ENCODE measurements around the gene NUP98.

The NUP98 gene

DNA sequence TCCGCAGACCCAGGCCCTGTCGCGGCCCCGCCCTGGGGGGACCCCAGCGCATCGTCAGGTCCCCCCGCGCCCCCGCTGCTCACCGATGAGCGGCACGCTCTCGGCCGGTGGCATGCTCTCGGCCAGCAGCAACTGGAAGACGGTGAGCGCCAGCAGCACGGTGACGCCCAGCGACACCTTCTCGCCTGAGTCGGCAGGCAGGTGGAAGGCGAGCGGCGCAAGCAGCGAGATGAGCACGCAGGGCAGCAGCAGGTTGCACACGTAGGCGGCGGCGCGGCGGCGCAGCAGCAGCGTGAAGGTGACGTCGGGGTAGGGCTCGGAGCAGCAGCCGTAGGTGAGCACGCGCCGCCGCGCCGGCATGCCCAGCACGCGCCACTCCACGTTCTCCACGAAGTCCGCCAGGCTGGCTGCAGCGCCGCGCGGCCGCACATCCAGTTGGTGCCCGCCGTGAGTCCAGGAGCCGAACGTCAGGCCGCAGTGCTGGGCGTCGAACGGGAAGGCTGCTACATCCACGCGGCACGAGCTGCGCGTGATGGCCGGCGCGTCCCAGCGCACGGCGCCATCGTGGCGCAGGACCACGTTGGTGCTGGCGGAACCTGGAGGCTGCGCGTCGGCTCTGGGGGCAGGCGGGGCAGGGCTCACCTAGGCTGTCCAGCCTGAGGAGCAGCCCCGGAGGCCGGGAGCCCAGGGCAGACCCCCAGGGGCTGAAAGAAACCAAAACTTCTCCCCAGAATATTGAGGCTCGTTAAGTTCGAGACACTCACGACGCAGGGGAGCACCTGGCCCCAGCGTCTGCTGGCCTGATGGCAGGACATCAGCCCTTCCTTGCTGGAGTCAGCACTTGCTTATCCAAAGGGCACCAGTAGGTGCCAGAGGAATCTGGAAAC, 130.0 kb downstream of the NUP98 start:
- TF ChIP-seq, protein P1, sequence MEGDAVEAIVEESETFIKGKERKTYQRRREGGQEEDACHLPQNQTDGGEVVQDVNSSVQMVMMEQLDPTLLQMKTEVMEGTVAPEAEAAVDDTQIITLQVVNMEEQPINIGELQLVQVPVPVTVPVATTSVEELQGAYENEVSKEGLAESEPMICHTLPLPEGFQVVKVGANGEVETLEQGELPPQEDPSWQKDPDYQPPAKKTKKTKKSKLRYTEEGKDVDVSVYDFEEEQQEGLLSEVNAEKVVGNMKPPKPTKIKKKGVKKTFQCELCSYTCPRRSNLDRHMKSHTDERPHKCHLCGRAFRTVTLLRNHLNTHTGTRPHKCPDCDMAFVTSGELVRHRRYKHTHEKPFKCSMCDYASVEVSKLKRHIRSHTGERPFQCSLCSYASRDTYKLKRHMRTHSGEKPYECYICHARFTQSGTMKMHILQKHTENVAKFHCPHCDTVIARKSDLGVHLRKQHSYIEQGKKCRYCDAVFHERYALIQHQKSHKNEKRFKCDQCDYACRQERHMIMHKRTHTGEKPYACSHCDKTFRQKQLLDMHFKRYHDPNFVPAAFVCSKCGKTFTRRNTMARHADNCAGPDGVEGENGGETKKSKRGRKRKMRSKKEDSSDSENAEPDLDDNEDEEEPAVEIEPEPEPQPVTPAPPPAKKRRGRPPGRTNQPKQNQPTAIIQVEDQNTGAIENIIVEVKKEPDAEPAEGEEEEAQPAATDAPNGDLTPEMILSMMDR (conservative IDR thresholded peaks at IDR 0.05) = no peak
- no peak overlapping the region for H3K27ac ChIP-seq

DNA sequence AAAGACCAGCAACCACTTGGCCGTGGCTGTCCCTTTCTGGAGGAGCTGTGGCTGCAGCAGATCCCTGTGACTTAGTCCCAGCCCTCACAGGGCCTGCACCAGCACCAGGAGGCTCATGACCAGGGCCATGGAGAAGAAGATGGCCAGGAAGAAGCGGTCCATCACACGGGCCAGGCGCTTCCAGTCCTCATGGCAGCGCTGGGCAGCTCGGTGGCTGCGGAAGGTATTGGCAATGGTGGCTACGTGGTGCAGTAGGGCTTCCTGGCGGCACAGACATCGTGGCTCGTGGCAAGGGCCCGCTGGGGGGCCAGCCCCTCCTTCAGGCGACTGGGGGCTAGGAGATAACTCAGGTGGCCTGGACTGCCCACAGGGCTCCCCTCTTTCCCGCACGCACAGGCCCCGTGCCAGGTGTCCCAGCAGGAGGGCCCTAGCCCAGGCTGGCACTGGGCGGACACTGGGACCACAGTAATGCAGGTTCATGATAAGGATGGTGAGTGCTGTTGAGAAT, 131.3 kb downstream of the NUP98 start:
- TF ChIP-seq, protein P1 (conservative IDR thresholded peaks at IDR 0.05) = no peak
- H3K27ac ChIP-seq = no peak overlapping the region

DNA sequence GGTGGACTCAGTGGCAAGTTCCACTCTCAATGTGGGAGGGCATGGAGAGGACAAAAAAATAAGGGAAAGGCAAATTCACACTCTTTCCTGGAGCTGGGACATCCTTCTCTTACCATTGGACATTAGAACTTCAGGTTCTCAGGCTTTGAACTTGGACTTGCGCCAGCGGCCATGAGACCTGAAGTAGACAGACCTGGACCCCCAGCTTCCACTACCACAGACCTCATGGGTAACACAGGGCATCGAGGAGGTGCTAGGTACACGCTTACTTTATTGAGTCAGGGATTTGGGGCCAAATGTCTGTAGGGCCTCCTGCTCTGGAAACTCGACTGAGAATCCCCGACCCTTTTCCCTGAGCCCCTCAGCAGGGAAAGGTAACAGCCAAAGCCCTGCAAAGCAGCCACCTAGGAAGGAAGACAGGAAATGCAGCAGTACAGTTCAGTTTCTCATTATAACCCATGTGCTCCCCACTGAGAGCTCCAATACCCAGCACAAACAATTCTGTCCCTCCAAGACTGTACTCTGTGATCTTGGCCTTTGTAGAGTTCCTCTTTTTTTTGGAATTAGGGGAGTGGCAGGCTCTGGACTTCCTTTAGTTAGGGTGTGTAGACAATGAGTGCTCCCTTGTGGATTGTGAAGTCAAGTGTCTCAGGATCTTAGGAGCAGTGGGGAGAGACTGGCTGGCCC, 131.9 kb downstream of the NUP98 start:
- TF ChIP-seq, protein P1 (conservative IDR thresholded peaks at IDR 0.05) = no peak
- H3K27ac ChIP-seq = no peak overlapping the region

DNA sequence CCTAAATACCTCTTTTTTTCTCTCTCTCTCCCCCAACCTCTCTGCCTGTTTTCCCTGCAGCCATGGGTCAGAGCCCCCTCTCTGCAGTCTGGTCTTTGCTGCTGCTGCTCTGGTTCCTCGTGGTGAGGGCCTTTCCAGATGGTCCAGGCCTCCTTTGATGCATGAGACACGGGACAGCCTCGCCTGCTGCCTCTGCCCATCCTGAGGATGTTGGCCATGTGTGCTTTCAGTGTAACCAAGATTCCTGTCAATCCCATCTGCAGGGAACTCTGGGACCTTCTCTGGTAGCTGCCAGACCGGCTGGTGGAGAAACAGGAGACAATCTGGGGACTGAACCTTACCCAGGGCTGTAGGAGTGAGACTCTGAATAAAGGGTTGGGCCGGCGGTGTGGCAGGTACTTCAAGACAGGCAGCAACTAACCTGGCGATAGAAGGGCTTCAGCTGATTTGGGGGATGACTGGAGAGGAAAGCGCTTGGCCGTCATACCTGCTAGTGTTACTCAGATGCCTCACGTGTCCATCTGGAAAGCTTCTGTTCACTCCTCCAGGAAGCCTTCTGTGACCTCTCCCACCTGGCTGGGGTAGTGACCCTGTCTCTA, 133.2 kb downstream of the NUP98 start:
- TF ChIP-seq, protein P1 (conservative IDR thresholded peaks at IDR 0.05) = no peak
- no peak overlapping the region for H3K27ac ChIP-seq

DNA sequence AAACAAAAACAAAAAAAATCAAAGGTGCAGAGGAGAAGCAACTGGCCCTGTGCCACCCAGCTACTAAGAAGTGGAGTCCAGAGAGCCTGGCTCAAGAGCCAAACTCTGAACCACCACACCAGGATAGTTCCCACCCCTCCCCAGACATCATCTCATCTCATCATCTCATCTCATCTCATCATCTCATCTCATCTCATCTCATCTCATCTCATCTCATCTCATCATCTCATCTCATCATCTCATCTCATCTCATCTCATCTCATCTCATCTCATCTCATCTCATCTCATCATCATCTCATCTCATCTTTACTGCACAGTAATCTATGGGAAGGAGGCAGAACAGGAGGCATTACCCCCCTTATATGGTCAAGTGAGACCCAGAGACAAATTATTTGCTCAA, 134.5 kb downstream of the NUP98 start:
- TF ChIP-seq, protein P1 (conservative IDR thresholded peaks at IDR 0.05) = no peak
- no peak overlapping the region for H3K27ac ChIP-seq

DNA sequence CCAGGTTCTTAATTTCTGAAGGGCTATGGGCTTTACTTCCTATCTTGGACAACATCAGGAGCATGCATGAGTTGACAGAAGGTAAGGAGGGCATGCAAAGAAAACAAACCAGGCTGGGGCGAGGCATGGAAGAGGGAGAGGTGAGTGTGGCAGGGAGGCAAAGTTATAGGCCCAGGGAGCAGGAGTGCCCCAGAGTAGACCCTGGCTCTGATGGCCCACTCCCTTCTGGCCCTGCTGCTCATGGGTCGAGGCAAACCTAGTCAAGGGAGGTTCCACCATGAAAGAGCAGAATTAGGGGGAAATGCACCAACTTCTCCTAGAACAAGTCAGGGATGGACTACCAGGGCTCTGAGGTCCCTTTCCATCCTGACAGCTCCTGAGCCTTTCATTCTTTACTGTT, 136.4 kb downstream of the NUP98 start:
- TF ChIP-seq, protein P1 (conservative IDR thresholded peaks at IDR 0.05) = no peak

More for the DNA sequence above, 136.4 kb downstream of the NUP98 start:
- no peak overlapping the region for H3K27ac ChIP-seq
